MM.1S (cell line): ENCODE measurements around the gene PTPRJ.

Experiments used
- DNase-seq: peaks from one replicate; pipeline ENCODE4 v3.0.0-alpha.2; 2015
- H2AFZ ChIP-seq: fragments of 300-600 bp; sonication (generic); 2 replicates; pipeline ENCODE4 v1.6.0; 2016; ENCODE audit warnings: antibody characterized with exemption, low read length
- H3F3A ChIP-seq: fragments of 300-600 bp; sonication (generic); 2 replicates; pipeline ENCODE4 v1.6.1; 2016; ENCODE audit warnings: mild to moderate bottlenecking, antibody characterized with exemption, low read length, moderate library complexity, mixed read lengths; ENCODE audit not compliant: insufficient read depth
- H3K27ac ChIP-seq: fragments of 300-600 bp; sonication (generic); 2 replicates; pipeline ENCODE4 v1.5.1; 2016; ENCODE audit warnings: mild to moderate bottlenecking, low read length
- H3K27me3 ChIP-seq: fragments of 300-600 bp; sonication (generic); replicated peaks from 2 replicates; pipeline ENCODE4 v1.6.0; 2016; ENCODE audit warnings: low read length; ENCODE audit not compliant: insufficient read depth
- H3K36me3 ChIP-seq: fragments of 300-600 bp; sonication (generic); replicated peaks from 2 replicates; pipeline ENCODE4 v1.6.1; 2016; ENCODE audit warnings: mild to moderate bottlenecking, low read length, mixed read lengths; ENCODE audit not compliant: insufficient read depth
- H3K4me1 ChIP-seq: fragments of 300-600 bp; sonication (generic); 2 replicates; pipeline ENCODE4 v1.6.1; 2016; ENCODE audit warnings: low read length, mixed read lengths
- H3K4me2 ChIP-seq: fragments of 300-600 bp; sonication (generic); 2 replicates; pipeline ENCODE4 v1.6.0; 2016; ENCODE audit warnings: low read depth, low read length
- H3K4me3 ChIP-seq: fragments of 300-600 bp; sonication (generic); 2 replicates; pipeline ENCODE4 v1.5.1; 2016; ENCODE audit warnings: low read length, mixed read lengths
- H3K79me2 ChIP-seq: fragments of 300-600 bp; sonication (generic); 2 replicates; pipeline ENCODE4 v1.6.1; 2016; ENCODE audit warnings: mixed run types, low read length, mixed read lengths
- H3K9ac ChIP-seq: fragments of 300-600 bp; sonication (generic); 2 replicates; pipeline ENCODE4 v1.6.1; 2016; ENCODE audit warnings: low read length, mixed read lengths
- H3K9me2 ChIP-seq: fragments of 300-600 bp; sonication (generic); replicated peaks from 2 replicates; pipeline ENCODE4 v1.6.1; 2016; ENCODE audit warnings: mild to moderate bottlenecking, low read length, mixed read lengths; ENCODE audit not compliant: insufficient read depth
- H3K9me3 ChIP-seq: fragments of 300-600 bp; sonication (generic); replicated peaks from 2 replicates; pipeline ENCODE4 v1.6.1; 2016; ENCODE audit warnings: mild to moderate bottlenecking, low read length, mixed read lengths; ENCODE audit not compliant: insufficient read depth
- H4K20me1 ChIP-seq: fragments of 300-600 bp; sonication (generic); 2 replicates; pipeline ENCODE4 v1.6.1; 2016; ENCODE audit warnings: mild to moderate bottlenecking, low read length, moderate library complexity, mixed read lengths; ENCODE audit not compliant: insufficient read depth
- CTCF ChIP-seq: fragments of 300-600 bp; sonication (generic); IDR thresholded peaks from 2 replicates; pipeline ENCODE4 v1.5.1; 2016; ENCODE audit warnings: antibody characterized with exemption, low read length, mixed read lengths
- EZH2 ChIP-seq: fragments of 300-600 bp; sonication (generic); optimal IDR thresholded peaks from 2 replicates; pipeline ENCODE3; 2017; ENCODE audit warnings: low read depth, mild to moderate bottlenecking, antibody characterized with exemption, low read length, mixed read lengths
- EZH2phosphoT487 ChIP-seq: fragments of 300-600 bp; sonication (generic); IDR thresholded peaks from 2 replicates; pipeline ENCODE4 v1.6.1; 2018; ENCODE audit warnings: antibody characterized with exemption, low read length

Gene PTPRJ

GRCh38 chr11:48093323-48093722, 113.0 kb downstream of the PTPRJ start:
- Histone ChIP-seq H2AFZ (no peak overlapping the region), H3K4me2 (no peak overlapping the region), H3K79me2 (no peaks in the 10 kb centered on the region), H3K27ac (no peak overlapping the region), H4K20me1 (no peaks in the 10 kb centered on the region), H3K9ac (no peak overlapping the region), H3K4me3 (no peak overlapping the region), H3K36me3 (no peaks in the 10 kb centered on the region), H3K9me2 (no peaks in the 10 kb centered on the region), H3K9me3 (no peaks in the 10 kb centered on the region), H3F3A (peaks cover 12% of the 10 kb centered on the region), H3K4me1 (peaks cover 15% of the 10 kb centered on the region), H3K27me3 (no peaks in the 10 kb centered on the region)
- TF ChIP-seq EZH2phosphoT487, result no peak
- no peak for TF ChIP-seq EZH2
- no peak for TF ChIP-seq CTCF
- DNase-seq, result no peak

GRCh38 chr11:48093795-48094642, 113.7 kb downstream of the PTPRJ start:
- Histone ChIP-seq H2AFZ (no peak overlapping the region), H3K36me3 (no peaks in the 10 kb centered on the region), H4K20me1 (no peaks in the 10 kb centered on the region), H3K4me3 (no peak overlapping the region), H3K9me3 (no peaks in the 10 kb centered on the region), H3K9me2 (no peaks in the 10 kb centered on the region), H3K9ac (no peak overlapping the region), H3K27me3 (no peaks in the 10 kb centered on the region), H3K79me2 (no peaks in the 10 kb centered on the region), H3K4me1 (peaks cover 15% of the 10 kb centered on the region), H3K27ac (no peak overlapping the region), H3F3A (peaks cover 12% of the 10 kb centered on the region), H3K4me2 (no peak overlapping the region)
- peak; percentile 87 for DNase-seq
- no peak for TF ChIP-seq EZH2phosphoT487
- TF ChIP-seq EZH2, result no peak
- TF ChIP-seq CTCF, result no peak

GRCh38 chr11:48094643-48095339, 114.4 kb downstream of the PTPRJ start:
- Histone ChIP-seq H2AFZ (no peak overlapping the region), H3K27ac (no peak overlapping the region), H3K9ac (no peak overlapping the region), H3K27me3 (no peaks in the 10 kb centered on the region), H3K79me2 (no peaks in the 10 kb centered on the region), H3K36me3 (no peaks in the 10 kb centered on the region), H3K4me3 (no peak overlapping the region), H3K9me3 (no peaks in the 10 kb centered on the region), H3K9me2 (no peaks in the 10 kb centered on the region), H3F3A (peaks cover 12% of the 10 kb centered on the region), H4K20me1 (no peaks in the 10 kb centered on the region), H3K4me2 (no peak overlapping the region), H3K4me1 (peaks cover 15% of the 10 kb centered on the region)
- no peak for TF ChIP-seq EZH2phosphoT487
- TF ChIP-seq CTCF, result no peak
- no peak for TF ChIP-seq EZH2
- DNase-seq, result no peak
